COLO829 (cell line): ENCODE data around the gene SEL1L3.
A peak's percentile ranks its signal among the peaks of the same experiment; 100 is the strongest.
"Not testable (repeated sequence)": the region's sequence is repeated elsewhere in the genome, so short reads cannot be mapped to it uniquely, and the experiment has no call there.

ENCODE experiments used
- DNase-seq: peaks from one replicate; pipeline ENCODE4 v3.0.0; 2012; ENCODE audit warnings: low spot score

SEL1L3 gene

GRCh38 chr4:25879587-25879986 is 16.8 kb upstream of the SEL1L3 start:
- DNase-seq = no peak

- DNase-seq = no peak
These were observed 16.4 kb upstream of the SEL1L3 start for GRCh38 chr4:25879091-25879584.

GRCh38 chr4:25878676-25879075 is 15.9 kb upstream of the SEL1L3 start:
- DNase-seq = no peak

- DNase-seq = no peak
These were observed 12.5 kb upstream of the SEL1L3 start for GRCh38 chr4:25875281-25875745.

GRCh38 chr4:25874655-25875054 is 11.9 kb upstream of the SEL1L3 start:
- DNase-seq = no peak

- no peak for DNase-seq
These were observed 10.9 kb upstream of the SEL1L3 start for GRCh38 chr4:25873632-25874129.

GRCh38 chr4:25872851-25873631 is 10.3 kb upstream of the SEL1L3 start:
- no peak for DNase-seq

- no peak for DNase-seq
These were observed 7.3 kb upstream of the SEL1L3 start for GRCh38 chr4:25870081-25870480.

- no peak for DNase-seq
These were observed 5.0 kb upstream of the SEL1L3 start for GRCh38 chr4:25867781-25868294.

- DNase-seq = not testable (repeated sequence)
These were observed 3.6 kb upstream of the SEL1L3 start for GRCh38 chr4:25866401-25866800.

- DNase-seq = peak; percentile 48
These were observed 2.8 kb upstream of the SEL1L3 start for GRCh38 chr4:25865586-25865985.

GRCh38 chr4:25863831-25864418 is 1.1 kb upstream of the SEL1L3 start:
- no peak for DNase-seq

GRCh38 chr4:25863347-25863784 is 578 bp upstream of the SEL1L3 start:
- DNase-seq = no peak

- no peak for DNase-seq
These were observed 807 bp downstream of the SEL1L3 start for GRCh38 chr4:25861951-25862410.

- no peak for DNase-seq
These were observed 1.4 kb downstream of the SEL1L3 start for GRCh38 chr4:25861280-25861950.

GRCh38 chr4:25860586-25861279 is 2.1 kb downstream of the SEL1L3 start:
- DNase-seq = no peak

- peak; percentile 49 for DNase-seq
These were observed 3.2 kb downstream of the SEL1L3 start for GRCh38 chr4:25859429-25860148.

GRCh38 chr4:25857851-25858400 is 4.9 kb downstream of the SEL1L3 start:
- DNase-seq = no peak

GRCh38 chr4:25857403-25857802 is 5.4 kb downstream of the SEL1L3 start:
- no peak for DNase-seq

GRCh38 chr4:25856756-25857155 is 6.0 kb downstream of the SEL1L3 start:
- no peak for DNase-seq

- DNase-seq = no peak
These were observed 10.7 kb downstream of the SEL1L3 start for GRCh38 chr4:25852103-25852502.
